Measurements from ENCODE around the gene PIP4K2A. TPM values are rescaled to one million over a fixed set of nuclear protein-coding genes. Genes with fewer than 3 reads are reported as not detected.

The PIP4K2A gene
- total and polyA plus RNA-seq, 2 experiments from 2014 or later = 16.5 to 31.1 TPM

GRCh38 chr10:22609251-22609650 lies 105.1 kb downstream of the PIP4K2A start:
- Histone ChIP-seq H3K4me2 (no peak overlapping the region), H3K4me1 (ENCODE audit: insufficient read depth) (no peaks in the 10 kb centered on the region), H3K9me3 (ENCODE audit: low read depth) (no peaks in the 10 kb centered on the region), H3K79me2 (peaks cover 10% of the 10 kb centered on the region), H3K27ac (no peak overlapping the region), H3K9me2 (replicated peaks; ENCODE audit: insufficient read depth) (no peaks in the 10 kb centered on the region), H3K4me3 (no peak overlapping the region), H4K20me1 (ENCODE audit: insufficient read depth, poor library complexity, severe bottlenecking) (no peaks in the 10 kb centered on the region), H3K36me3 (replicated peaks; ENCODE audit: insufficient read depth, low read depth) (no peaks in the 10 kb centered on the region), H3K27me3 (no peaks in the 10 kb centered on the region), H2AFZ (no peak overlapping the region)
- no peak for DNase-seq (ENCODE audit: low spot score)
- 94% methylated on average over 2 of the region's 2 CpGs for WGBS (ENCODE audit: low lambda C conversion rate, missing lambda C conversion rate)
- TF ChIP-seq EZH2 (IDR thresholded peaks at IDR 0.05; ENCODE audit: borderline replicate concordance) (no peak), CTCF (IDR thresholded peaks at IDR 0.05; ENCODE audit: poor library complexity) (no peak), EZH2phosphoT487 (IDR thresholded peaks at IDR 0.05; ENCODE audit: low read depth, severe bottlenecking, unreplicated experiment) (no peak)

GRCh38 chr10:22607261-22607660 lies 107.1 kb downstream of the PIP4K2A start:
- TF ChIP-seq EZH2 (IDR thresholded peaks at IDR 0.05; ENCODE audit: borderline replicate concordance) (no peak), EZH2phosphoT487 (IDR thresholded peaks at IDR 0.05; ENCODE audit: low read depth, severe bottlenecking, unreplicated experiment) (no peak), CTCF (IDR thresholded peaks at IDR 0.05; ENCODE audit: poor library complexity) (no peak)
- H3K27me3 ChIP-seq = no peaks in the 10 kb centered on the region
- H3K27ac ChIP-seq = no peak overlapping the region
- 73% methylated on average over 3 of the region's 3 CpGs for WGBS (ENCODE audit: low lambda C conversion rate, missing lambda C conversion rate)
- H3K4me2 ChIP-seq = no peak overlapping the region
- H3K4me3 ChIP-seq = no peak overlapping the region
- no peaks in the 10 kb centered on the region for H3K4me1 ChIP-seq (ENCODE audit: insufficient read depth)
- no peak for DNase-seq (ENCODE audit: low spot score)
- H3K9me2 ChIP-seq (replicated peaks; ENCODE audit: insufficient read depth) = no peaks in the 10 kb centered on the region
- H4K20me1 ChIP-seq (ENCODE audit: insufficient read depth, poor library complexity, severe bottlenecking) = no peaks in the 10 kb centered on the region
- no peaks in the 10 kb centered on the region for H3K36me3 ChIP-seq (replicated peaks; ENCODE audit: insufficient read depth, low read depth)
- peaks cover 10% of the 10 kb centered on the region for H3K79me2 ChIP-seq
- H3K9me3 ChIP-seq (ENCODE audit: low read depth) = no peaks in the 10 kb centered on the region
- H2AFZ ChIP-seq = no peak overlapping the region

- H3K27me3 ChIP-seq = no peaks in the 10 kb centered on the region
- TF ChIP-seq EZH2 (IDR thresholded peaks at IDR 0.05; ENCODE audit: borderline replicate concordance) (no peak), CTCF (IDR thresholded peaks at IDR 0.05; ENCODE audit: poor library complexity) (no peak), EZH2phosphoT487 (IDR thresholded peaks at IDR 0.05; ENCODE audit: low read depth, severe bottlenecking, unreplicated experiment) (no peak)
- H3K4me1 ChIP-seq (ENCODE audit: insufficient read depth) = no peaks in the 10 kb centered on the region
- H4K20me1 ChIP-seq (ENCODE audit: insufficient read depth, poor library complexity, severe bottlenecking) = no peaks in the 10 kb centered on the region
- 94% methylated on average over 6 of the region's 6 CpGs for WGBS (ENCODE audit: low lambda C conversion rate, missing lambda C conversion rate)
- peaks cover 8% of the 10 kb centered on the region for H3K79me2 ChIP-seq
- H3K9me3 ChIP-seq (ENCODE audit: low read depth) = no peaks in the 10 kb centered on the region
- no peak overlapping the region for H3K27ac ChIP-seq
- no peaks in the 10 kb centered on the region for H3K9me2 ChIP-seq (replicated peaks; ENCODE audit: insufficient read depth)
- H3K36me3 ChIP-seq (replicated peaks; ENCODE audit: insufficient read depth, low read depth) = no peaks in the 10 kb centered on the region
- no peak overlapping the region for H3K4me2 ChIP-seq
- no peak for DNase-seq (ENCODE audit: low spot score)
- no peak overlapping the region for H3K4me3 ChIP-seq
- H2AFZ ChIP-seq = no peak overlapping the region
Observed at GRCh38 chr10:22606164-22606614, 108.2 kb downstream of the PIP4K2A start.

- no peak for TF ChIP-seq CTCF (IDR thresholded peaks at IDR 0.05; ENCODE audit: poor library complexity)
- TF ChIP-seq EZH2 (IDR thresholded peaks at IDR 0.05; ENCODE audit: borderline replicate concordance) = no peak
- TF ChIP-seq EZH2phosphoT487 (IDR thresholded peaks at IDR 0.05; ENCODE audit: low read depth, severe bottlenecking, unreplicated experiment) = no peak
- H3K4me1 ChIP-seq (ENCODE audit: insufficient read depth) = no peaks in the 10 kb centered on the region
- H3K9me3 ChIP-seq (ENCODE audit: low read depth) = no peaks in the 10 kb centered on the region
- H2AFZ ChIP-seq = no peak overlapping the region
- WGBS (ENCODE audit: low lambda C conversion rate, missing lambda C conversion rate) = 85% methylated on average over 4 of the region's 4 CpGs
- H3K9me2 ChIP-seq (replicated peaks; ENCODE audit: insufficient read depth) = no peaks in the 10 kb centered on the region
- DNase-seq (ENCODE audit: low spot score) = no peak
- H3K27ac ChIP-seq = no peak overlapping the region
- no peak overlapping the region for H3K4me2 ChIP-seq
- no peaks in the 10 kb centered on the region for H3K27me3 ChIP-seq
- H4K20me1 ChIP-seq (ENCODE audit: insufficient read depth, poor library complexity, severe bottlenecking) = no peaks in the 10 kb centered on the region
- H3K79me2 ChIP-seq = no peaks in the 10 kb centered on the region
- no peak overlapping the region for H3K4me3 ChIP-seq
- no peaks in the 10 kb centered on the region for H3K36me3 ChIP-seq (replicated peaks; ENCODE audit: insufficient read depth, low read depth)
Observed at GRCh38 chr10:22605168-22605567, 109.2 kb downstream of the PIP4K2A start.
